Nephron progenitor cell (in vitro differentiated cells): ENCODE results near the gene GPR146.

Experiments used
- DNase-seq: peaks from one replicate; pipeline ENCODE4 v3.0.0; 2021
- H3K27ac Mint-ChIP-seq: 2 replicates; pipeline ENCODE4 v1.8.0; 2021; ENCODE audit warnings: mild to moderate bottlenecking, moderate library complexity, mixed read lengths
- H3K27me3 Mint-ChIP-seq: 2 replicates; pipeline ENCODE4 v1.8.0; 2021; ENCODE audit warnings: mild to moderate bottlenecking, low read depth, mixed read lengths; ENCODE audit not compliant: poor library complexity
- H3K36me3 Mint-ChIP-seq: 2 replicates; pipeline ENCODE4 v1.8.0; 2021; ENCODE audit warnings: low read depth, mixed read lengths
- H3K4me1 Mint-ChIP-seq: 2 replicates; pipeline ENCODE4 v1.8.0; 2021; ENCODE audit warnings: mixed read lengths
- H3K4me3 Mint-ChIP-seq: 2 replicates; pipeline ENCODE4 v1.8.0; 2021; ENCODE audit warnings: mild to moderate bottlenecking, moderate library complexity, mixed read lengths
- H3K9me3 Mint-ChIP-seq: 2 replicates; pipeline ENCODE4 v1.8.0; 2021; ENCODE audit warnings: mild to moderate bottlenecking, moderate library complexity, mixed read lengths
- TF ChIP-seq, protein P1 (sequence below): fragments of 200-600 bp; sonication (generic); IDR thresholded peaks from 2 replicates; pipeline ENCODE4 v1.5.0; 2021; ENCODE audit warnings: antibody characterized with exemption

The GPR146 gene

DNA sequence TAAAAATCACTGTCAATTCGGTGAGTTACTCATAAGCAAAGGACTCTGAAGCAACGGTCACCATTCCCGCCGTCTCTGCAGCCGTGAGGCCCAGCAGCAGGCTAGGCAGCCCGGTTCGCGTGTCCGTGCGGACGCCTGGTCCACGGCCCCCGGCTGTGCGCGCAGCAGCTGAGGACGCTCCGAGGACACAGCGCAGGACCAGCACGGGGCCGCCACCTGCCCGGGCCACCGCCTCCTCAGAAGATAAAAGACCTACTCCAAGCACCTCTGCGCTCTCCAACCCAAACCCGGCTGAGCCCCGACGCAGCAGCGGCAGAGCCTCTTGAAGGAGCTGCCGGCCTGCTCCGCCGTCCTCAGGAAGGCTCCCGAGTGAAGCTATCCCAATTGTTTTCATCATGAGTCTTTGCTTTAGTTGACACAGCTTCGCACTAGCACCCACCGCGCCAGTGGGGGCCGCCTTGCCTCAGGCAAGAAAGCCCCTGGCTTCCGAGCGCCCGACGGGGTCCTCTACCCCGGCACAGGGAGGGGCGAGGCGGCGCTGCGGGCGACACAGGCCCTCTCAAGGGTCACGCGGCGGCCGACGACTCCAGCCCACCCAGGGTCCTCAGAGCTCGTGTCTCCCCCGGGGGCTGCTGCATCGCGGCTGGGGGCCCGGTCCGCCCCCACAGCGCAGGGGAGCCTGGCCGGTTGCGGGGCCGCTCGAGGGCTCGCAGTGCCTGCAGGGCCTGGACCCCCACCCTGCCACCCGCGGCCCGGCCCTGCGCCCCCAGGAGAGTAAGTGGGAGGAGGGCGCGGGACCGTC lies 16.9 kb upstream of the GPR146 start:
- Mint-ChIP-seq H3K27me3 (peaks cover 11% of the 10 kb centered on the region), H3K9me3 (peaks cover 2% of the 10 kb centered on the region), H3K36me3 (peaks cover 15% of the 10 kb centered on the region), H3K4me1 (peaks cover 71% of the 10 kb centered on the region), H3K27ac (no peak overlapping the region), H3K4me3 (peak overlapping the region; percentile 91)
- DNase-seq = peak; percentile 55
- TF ChIP-seq, protein P1, sequence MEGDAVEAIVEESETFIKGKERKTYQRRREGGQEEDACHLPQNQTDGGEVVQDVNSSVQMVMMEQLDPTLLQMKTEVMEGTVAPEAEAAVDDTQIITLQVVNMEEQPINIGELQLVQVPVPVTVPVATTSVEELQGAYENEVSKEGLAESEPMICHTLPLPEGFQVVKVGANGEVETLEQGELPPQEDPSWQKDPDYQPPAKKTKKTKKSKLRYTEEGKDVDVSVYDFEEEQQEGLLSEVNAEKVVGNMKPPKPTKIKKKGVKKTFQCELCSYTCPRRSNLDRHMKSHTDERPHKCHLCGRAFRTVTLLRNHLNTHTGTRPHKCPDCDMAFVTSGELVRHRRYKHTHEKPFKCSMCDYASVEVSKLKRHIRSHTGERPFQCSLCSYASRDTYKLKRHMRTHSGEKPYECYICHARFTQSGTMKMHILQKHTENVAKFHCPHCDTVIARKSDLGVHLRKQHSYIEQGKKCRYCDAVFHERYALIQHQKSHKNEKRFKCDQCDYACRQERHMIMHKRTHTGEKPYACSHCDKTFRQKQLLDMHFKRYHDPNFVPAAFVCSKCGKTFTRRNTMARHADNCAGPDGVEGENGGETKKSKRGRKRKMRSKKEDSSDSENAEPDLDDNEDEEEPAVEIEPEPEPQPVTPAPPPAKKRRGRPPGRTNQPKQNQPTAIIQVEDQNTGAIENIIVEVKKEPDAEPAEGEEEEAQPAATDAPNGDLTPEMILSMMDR = no peak

DNA sequence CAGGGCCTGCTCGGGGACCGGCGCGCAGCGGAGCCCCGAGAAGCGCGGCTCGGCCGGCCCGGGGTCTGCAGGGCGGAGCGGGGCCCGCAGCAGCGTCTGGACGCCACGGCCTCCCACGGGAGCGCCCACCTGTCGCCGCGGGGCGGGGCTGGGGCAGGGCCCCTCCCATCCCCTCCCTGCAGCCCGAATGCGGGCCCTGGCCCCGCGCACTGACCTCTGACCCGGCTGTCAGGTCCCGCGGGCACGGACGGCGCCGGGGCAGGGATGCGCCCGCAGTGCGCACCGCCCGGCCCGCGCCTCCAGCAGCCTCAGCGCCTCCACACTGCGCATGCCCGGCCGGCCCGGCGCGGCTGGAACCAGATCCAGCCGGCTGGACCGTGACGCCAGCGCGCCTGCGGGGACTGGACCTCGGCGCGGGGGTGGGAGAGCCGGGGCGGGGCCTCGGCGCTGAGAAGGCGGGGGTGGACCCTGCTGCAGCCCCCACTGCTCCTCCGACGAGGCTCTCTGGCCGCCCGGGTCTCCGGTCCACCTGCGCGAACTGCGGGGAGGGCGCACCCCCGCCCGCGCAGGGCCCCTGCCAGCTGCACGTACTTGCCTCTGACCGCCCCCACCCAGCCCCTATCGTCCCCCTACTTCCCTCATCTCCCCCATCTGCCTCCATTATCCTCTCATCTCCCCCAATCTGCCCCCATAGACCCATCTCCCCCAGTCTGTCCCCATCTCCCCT lies 16.1 kb upstream of the GPR146 start:
- Mint-ChIP-seq H3K9me3 (no peaks in the 10 kb centered on the region), H3K27me3 (peaks cover 11% of the 10 kb centered on the region), H3K27ac (no peak overlapping the region), H3K36me3 (peaks cover 10% of the 10 kb centered on the region), H3K4me1 (peaks cover 70% of the 10 kb centered on the region), H3K4me3 (peak overlapping the region; percentile 76)
- DNase-seq = peak; percentile 95
- TF ChIP-seq, protein P1 = no peak

DNA sequence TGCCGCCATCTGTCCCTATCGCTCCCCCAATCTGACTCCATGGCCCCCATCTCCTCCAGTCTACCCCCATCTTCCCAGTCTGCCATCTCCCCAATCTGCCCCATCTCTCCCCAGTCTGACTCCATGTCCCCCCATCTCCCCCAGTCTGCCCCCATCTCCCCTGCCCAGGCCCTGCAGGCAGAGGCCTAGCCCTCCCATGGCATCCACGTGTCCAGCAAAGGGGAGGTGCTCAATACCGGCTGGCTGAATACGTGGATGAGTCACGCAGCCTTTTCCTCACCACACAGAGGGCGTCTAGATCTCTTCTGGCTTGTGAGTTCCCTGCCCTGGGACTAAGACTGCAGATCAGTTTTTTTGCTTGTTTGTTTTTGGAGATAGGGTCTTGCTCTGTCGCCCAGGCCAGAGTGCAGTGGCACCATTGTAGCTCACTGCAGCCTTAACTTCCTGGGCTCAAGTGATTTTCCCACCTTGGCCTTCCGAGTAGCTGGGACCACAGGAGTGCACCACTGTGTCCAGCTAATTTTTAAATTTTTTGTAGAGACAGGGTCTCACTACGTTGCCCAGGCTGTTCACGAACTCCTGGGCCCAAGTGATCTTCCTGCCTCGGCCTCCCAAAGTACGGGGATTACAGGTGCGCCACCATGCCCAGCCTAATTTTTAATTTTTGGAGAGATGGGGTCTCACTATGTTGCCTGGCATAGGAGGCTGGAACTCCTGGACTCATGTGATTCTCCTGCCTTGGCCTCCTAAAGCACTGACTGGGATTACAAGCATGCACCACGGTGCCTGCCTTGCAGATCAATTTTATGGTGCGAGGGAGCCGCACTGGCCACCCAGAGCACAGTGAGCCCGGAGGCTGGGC lies 15.3 kb upstream of the GPR146 start:
- H3K9me3 Mint-ChIP-seq = peaks cover under 1% of the 10 kb centered on the region

DNA sequence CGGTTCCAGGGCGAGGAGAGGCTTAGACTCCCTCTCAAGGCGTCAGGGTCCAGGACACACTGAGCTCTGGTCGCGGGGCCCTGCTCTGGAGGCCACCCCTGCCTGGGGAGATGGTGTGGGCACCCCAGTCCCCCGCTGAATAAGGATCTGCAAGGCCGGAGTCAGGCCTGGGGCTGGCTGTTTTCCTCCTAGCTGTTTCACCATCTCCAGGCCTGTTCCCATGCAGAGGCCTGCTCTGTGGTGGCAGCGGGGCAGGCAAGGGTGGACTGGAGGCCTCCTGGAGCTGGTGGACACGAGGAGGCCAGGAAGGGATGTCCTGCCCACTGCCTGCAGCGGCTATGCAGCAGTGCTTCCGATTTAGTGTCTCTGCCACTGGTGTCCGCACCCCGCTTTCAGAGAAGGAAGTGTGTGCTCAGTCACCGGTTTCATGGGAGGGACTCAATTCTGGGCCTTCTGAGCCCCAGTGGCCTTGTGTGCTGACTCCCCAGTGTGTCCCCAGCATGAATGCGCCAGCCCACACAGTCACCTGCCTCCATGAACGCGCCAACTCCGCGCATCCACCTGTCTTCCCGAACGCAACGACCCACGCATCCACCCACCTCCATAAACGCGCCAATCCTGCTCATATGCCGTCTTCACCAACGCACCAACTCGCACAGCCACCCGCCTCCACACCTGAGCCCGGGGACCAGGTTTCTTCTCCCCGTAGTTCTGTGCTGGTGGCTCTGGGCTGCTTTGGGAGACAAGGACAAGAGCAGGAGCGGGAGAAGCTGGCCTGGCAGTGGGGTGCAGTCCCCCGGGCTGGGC lies 14.5 kb upstream of the GPR146 start:
- Mint-ChIP-seq H3K4me3 (peak overlapping the region; percentile 57), H3K9me3 (peaks cover 4% of the 10 kb centered on the region)
- TF ChIP-seq, protein P1 = no peak

More for the DNA sequence above, 15.3 kb upstream of the GPR146 start:
- peaks cover 63% of the 10 kb centered on the region for H3K4me1 Mint-ChIP-seq
- H3K27ac Mint-ChIP-seq = peak overlapping the region; percentile 78
- DNase-seq = no peak
- peaks cover 7% of the 10 kb centered on the region for H3K36me3 Mint-ChIP-seq
- peak overlapping the region; percentile 76 for H3K4me3 Mint-ChIP-seq
- peaks cover 13% of the 10 kb centered on the region for H3K27me3 Mint-ChIP-seq
- TF ChIP-seq, protein P1 = no peak

DNA sequence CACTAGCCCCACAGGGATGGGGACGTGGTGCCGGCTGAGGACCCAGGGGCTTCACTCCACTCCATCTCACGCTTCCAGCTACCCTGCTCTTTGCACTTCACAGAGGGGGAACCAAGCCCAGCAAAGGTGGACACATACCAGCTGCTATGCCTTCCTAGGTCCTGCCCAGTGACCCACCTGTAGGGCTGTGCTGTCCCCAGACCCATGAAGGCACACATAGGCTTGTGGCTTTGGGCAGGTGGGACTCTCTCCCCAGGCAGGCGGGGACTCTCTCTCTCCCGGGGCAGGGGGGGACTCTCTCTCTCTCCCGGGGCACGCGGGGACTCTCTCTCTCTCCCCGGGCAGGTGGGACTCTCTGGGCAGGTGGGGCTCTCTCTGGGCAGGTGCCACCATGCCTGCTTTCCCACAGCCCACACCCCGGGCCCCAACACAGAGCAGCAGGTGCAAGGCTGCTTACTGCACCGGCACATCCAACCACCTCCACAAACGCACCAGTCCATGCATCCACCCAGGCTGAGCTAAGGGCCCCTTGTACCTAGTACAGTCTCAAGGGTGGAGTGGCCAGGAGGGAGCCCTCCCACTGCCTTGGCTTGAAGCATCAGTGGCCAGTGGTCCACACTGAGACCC lies 13.8 kb upstream of the GPR146 start:
- Mint-ChIP-seq H3K36me3 (peaks cover 23% of the 10 kb centered on the region), H3K4me3 (no peak overlapping the region), H3K27ac (no peak overlapping the region), H3K27me3 (peaks cover 15% of the 10 kb centered on the region), H3K4me1 (peaks cover 49% of the 10 kb centered on the region), H3K9me3 (peaks cover 11% of the 10 kb centered on the region)
- DNase-seq = no peak
- TF ChIP-seq, protein P1 = no peak

More for the DNA sequence above, 14.5 kb upstream of the GPR146 start:
- H3K27ac Mint-ChIP-seq = peak overlapping the region; percentile 87
- H3K36me3 Mint-ChIP-seq = peaks cover 15% of the 10 kb centered on the region
- peaks cover 54% of the 10 kb centered on the region for H3K4me1 Mint-ChIP-seq
- DNase-seq = no peak
- peaks cover 15% of the 10 kb centered on the region for H3K27me3 Mint-ChIP-seq
